Esophagus muscularis mucosa (tissue), 4 donors: Measurements from ENCODE around the gene PRAMEF10.
"Not testable (repeated sequence)": the region's sequence is repeated elsewhere in the genome, so short reads cannot be mapped to it uniquely, and the experiment has no call there.

ENCODE experiments used
- EP300 ChIP-seq: sonication (generic); formaldehyde crosslinking; IDR thresholded peaks from one replicate; pipeline ENCODE4 v1.6.1; 2017; ENCODE audit warnings: antibody characterized with exemption
- POLR2A ChIP-seq: fragments of 450-650 bp; IDR thresholded peaks from one replicate; pipeline ENCODE4 v1.6.1; 2017; ENCODE audit warnings: antibody characterized with exemption, moderate library complexity, mild to moderate bottlenecking, low read depth
- POLR2AphosphoS5 ChIP-seq, 2 donors: sonication (generic); formaldehyde crosslinking; IDR thresholded peaks; one replicate each; pipeline ENCODE4 v1.6.1; 2017; ENCODE audit warnings: antibody characterized with exemption in 2 of 2
- TF ChIP-seq, protein P1 (sequence below), 3 experiments: fragments of 200-600 bp in 2 of 3; fragments of 450-650 bp in 1 of 3; sonication (generic) in 2 of 3; IDR thresholded peaks; one replicate each; pipeline ENCODE4 v1.5.1; 2017 to 2019; ENCODE audit warnings: antibody characterized with exemption in 3 of 3, mild to moderate bottlenecking in 2 of 3, moderate library complexity in 1 of 3

DNA sequence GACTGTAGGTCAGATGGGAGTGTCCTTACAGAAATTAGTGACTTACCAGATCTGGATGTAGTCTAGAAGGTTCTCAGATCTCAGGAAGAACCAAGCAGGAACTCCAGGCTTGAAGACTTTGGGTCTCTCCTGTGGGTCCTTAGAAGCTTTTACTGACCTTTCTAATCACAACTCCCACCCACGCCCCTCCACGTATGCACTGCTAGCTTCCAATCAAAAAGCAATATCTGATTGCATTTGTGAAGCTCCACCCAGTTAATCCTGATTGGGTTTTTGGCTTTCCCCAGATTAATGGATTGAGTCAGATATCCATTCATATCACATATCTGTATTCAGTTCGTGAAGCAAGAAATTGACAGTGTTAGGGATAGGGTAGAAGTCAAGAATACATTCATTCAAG lies 12.0 kb downstream of the PRAMEF10 start, which contains the start of gene PRAMEF4:
- TF ChIP-seq EP300; POLR2AphosphoS5 (IDR thresholded peaks at IDR 0.05); POLR2A: not testable (repeated sequence)
- TF ChIP-seq, protein P1, sequence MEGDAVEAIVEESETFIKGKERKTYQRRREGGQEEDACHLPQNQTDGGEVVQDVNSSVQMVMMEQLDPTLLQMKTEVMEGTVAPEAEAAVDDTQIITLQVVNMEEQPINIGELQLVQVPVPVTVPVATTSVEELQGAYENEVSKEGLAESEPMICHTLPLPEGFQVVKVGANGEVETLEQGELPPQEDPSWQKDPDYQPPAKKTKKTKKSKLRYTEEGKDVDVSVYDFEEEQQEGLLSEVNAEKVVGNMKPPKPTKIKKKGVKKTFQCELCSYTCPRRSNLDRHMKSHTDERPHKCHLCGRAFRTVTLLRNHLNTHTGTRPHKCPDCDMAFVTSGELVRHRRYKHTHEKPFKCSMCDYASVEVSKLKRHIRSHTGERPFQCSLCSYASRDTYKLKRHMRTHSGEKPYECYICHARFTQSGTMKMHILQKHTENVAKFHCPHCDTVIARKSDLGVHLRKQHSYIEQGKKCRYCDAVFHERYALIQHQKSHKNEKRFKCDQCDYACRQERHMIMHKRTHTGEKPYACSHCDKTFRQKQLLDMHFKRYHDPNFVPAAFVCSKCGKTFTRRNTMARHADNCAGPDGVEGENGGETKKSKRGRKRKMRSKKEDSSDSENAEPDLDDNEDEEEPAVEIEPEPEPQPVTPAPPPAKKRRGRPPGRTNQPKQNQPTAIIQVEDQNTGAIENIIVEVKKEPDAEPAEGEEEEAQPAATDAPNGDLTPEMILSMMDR (IDR thresholded peaks at IDR 0.05): not testable (repeated sequence)
